ENCODE results near the gene UNKL.

DNA sequence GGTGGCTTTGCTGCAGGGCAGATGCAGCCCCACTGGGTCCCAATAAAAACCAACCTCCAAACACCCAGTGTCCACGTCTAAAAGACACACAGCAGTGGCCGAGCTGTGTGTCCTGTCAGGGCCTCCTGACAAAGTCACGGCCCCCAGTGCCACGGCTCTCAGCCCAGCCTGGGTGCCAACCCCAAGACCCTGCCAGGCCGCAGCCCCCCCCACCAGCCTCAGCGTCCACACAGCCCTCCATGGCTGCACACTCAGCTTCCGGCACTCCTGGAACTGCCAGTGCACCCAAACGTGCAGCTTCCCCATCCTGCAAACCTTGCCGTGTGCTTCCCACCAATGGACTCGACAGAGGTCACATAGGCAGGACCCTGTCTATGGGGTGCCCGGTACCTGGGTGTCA is 33.5 kb upstream of the UNKL start:
- TF ChIP-seq, protein P1, sequence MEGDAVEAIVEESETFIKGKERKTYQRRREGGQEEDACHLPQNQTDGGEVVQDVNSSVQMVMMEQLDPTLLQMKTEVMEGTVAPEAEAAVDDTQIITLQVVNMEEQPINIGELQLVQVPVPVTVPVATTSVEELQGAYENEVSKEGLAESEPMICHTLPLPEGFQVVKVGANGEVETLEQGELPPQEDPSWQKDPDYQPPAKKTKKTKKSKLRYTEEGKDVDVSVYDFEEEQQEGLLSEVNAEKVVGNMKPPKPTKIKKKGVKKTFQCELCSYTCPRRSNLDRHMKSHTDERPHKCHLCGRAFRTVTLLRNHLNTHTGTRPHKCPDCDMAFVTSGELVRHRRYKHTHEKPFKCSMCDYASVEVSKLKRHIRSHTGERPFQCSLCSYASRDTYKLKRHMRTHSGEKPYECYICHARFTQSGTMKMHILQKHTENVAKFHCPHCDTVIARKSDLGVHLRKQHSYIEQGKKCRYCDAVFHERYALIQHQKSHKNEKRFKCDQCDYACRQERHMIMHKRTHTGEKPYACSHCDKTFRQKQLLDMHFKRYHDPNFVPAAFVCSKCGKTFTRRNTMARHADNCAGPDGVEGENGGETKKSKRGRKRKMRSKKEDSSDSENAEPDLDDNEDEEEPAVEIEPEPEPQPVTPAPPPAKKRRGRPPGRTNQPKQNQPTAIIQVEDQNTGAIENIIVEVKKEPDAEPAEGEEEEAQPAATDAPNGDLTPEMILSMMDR (IDR thresholded peaks at IDR 0.05): no peak
- TF ChIP-seq EZH2 (IDR thresholded peaks at IDR 0.05): no peak
- no peak for TF ChIP-seq EZH2phosphoT487 (IDR thresholded peaks at IDR 0.05)

All from neural progenitor cell (in vitro differentiated cells).